GM23248 (cell line): ENCODE data around the gene ODF2.

ENCODE experiments used
- EZH2 ChIP-seq: fragments of 200-600 bp; sonication (generic); IDR thresholded peaks from 2 replicates; pipeline ENCODE4 v1.6.1; 2018; ENCODE audit warnings: antibody characterized with exemption, mild to moderate bottlenecking; ENCODE audit not compliant: insufficient read depth, poor library complexity, severe bottlenecking
- EZH2phosphoT487 ChIP-seq: fragments of 200-600 bp; sonication (generic); IDR thresholded peaks from 2 replicates; pipeline ENCODE4 v1.6.1; 2018; ENCODE audit warnings: antibody characterized with exemption, moderate library complexity, mild to moderate bottlenecking, low read depth; ENCODE audit not compliant: insufficient read depth

GRCh38 chr9:128482186-128482585, 26.4 kb downstream of the ODF2 start:
- TF ChIP-seq EZH2phosphoT487 (no peak), EZH2 (no peak)
